Fibroblast of lung (primary cell): Measurements from ENCODE around the gene PTPRU. TPM values are rescaled to one million over a fixed set of nuclear protein-coding genes. Genes with fewer than 3 reads are reported as not detected.

Source experiments
- DNase-seq, 2 donors: peaks; one replicate each; pipeline versions ENCODE4 v3.0.0 to v3.0.0-alpha.2; 2010; ENCODE audit warnings: low read depth in 2 of 2
- H2AFZ ChIP-seq: 2 replicates; pipeline ENCODE4 v1.5.1; 2012; ENCODE audit warnings: low read length, control low read depth, inconsistent platforms
- H3K27ac ChIP-seq: 2 replicates; pipeline ENCODE4 v1.5.1; 2011; ENCODE audit warnings: low read length, control low read depth; ENCODE audit not compliant: insufficient read depth
- H3K27me3 ChIP-seq: 2 replicates; pipeline ENCODE4 v1.5.1; 2011; ENCODE audit warnings: mild to moderate bottlenecking, low read length; ENCODE audit not compliant: control insufficient read depth, insufficient read depth
- H3K36me3 ChIP-seq: 2 replicates; pipeline ENCODE4 v1.5.1; 2011; ENCODE audit warnings: low read length; ENCODE audit not compliant: control insufficient read depth, insufficient read depth
- H3K4me1 ChIP-seq: 2 replicates; pipeline ENCODE4 v1.5.1; 2011; ENCODE audit warnings: low read length; ENCODE audit not compliant: control insufficient read depth, insufficient read depth; ENCODE audit errors: extremely low read depth
- H3K4me2 ChIP-seq: 2 replicates; pipeline ENCODE4 v1.5.1; 2011; ENCODE audit warnings: low read length, control low read depth; ENCODE audit not compliant: insufficient read depth; ENCODE audit errors: extremely low read depth
- H3K4me3 ChIP-seq, 4 experiments: fragments of 200-600 bp in 1 of 4; sonication (generic) in 1 of 4; replicated peaks in 1 of 4; 2 replicates each; pipeline ENCODE4 v1.5.1; 2011 to 2016; ENCODE audit warnings: low read length in 4 of 4, low read depth in 3 of 4, mild to moderate bottlenecking in 3 of 4, control low read depth in 2 of 4, inconsistent platforms in 1 of 4, mixed read lengths in 1 of 4; ENCODE audit not compliant: insufficient read depth in 1 of 4; ENCODE audit errors: control extremely low read depth in 1 of 4
- H3K79me2 ChIP-seq: 2 replicates; pipeline ENCODE4 v1.5.1; 2012; ENCODE audit warnings: mild to moderate bottlenecking, low read length, inconsistent platforms; ENCODE audit not compliant: control insufficient read depth, insufficient read depth
- H3K9ac ChIP-seq: 2 replicates; pipeline ENCODE4 v1.5.1; 2011; ENCODE audit warnings: mild to moderate bottlenecking, low read length, control low read depth; ENCODE audit not compliant: insufficient read depth
- H3K9me3 ChIP-seq: 2 replicates; pipeline ENCODE4 v1.5.1; 2012; ENCODE audit warnings: low read depth, low read length; ENCODE audit not compliant: control insufficient read depth, insufficient read depth
- H4K20me1 ChIP-seq: 2 replicates; pipeline ENCODE4 v1.5.1; 2011; ENCODE audit warnings: low read length; ENCODE audit not compliant: control insufficient read depth, insufficient read depth; ENCODE audit errors: extremely low read depth
- EZH2 ChIP-seq: IDR thresholded peaks from 2 replicates; pipeline ENCODE4 v1.5.1; 2012; ENCODE audit warnings: low read length, control low read depth, mild to moderate bottlenecking; ENCODE audit errors: missing control alignments
- polyA plus RNA-seq, 2 donors: library from polyadenylated mRNA; depleted of rRNA in 1 of 2; stranded (reverse) in 1 of 2; unstranded in 1 of 2; fragments of >200 nt; gene quantifications; 2 replicates each; pipeline ENCODE4 v1.2.1, GENCODE V29; 2011 to 2012; ENCODE audit warnings: missing spikeins in 1 of 2
- total RNA-seq: library from RNA; depleted of rRNA; stranded (reverse); fragments of >200 nt; gene quantifications from 2 replicates; pipeline ENCODE4 v1.2.1, GENCODE V29; 2014
- TF ChIP-seq, protein P1 (sequence below), 2 donors: IDR thresholded peaks in 1 of 2; conservative IDR thresholded peaks in 1 of 2; 1 replicate in 1 of 2; 2 replicates in 1 of 2; pipeline ENCODE4 v1.5.1; 2011 to 2012; ENCODE audit warnings: low read length in 2 of 2, control low read depth in 1 of 2, inconsistent platforms in 1 of 2, low read depth in 1 of 2, mild to moderate bottlenecking in 1 of 2

PTPRU gene
- total and polyA plus RNA-seq, 2 donors (not counting 1 experiment from before 2014, with no cell fraction given): 1.4 to 25.8 TPM

DNA sequence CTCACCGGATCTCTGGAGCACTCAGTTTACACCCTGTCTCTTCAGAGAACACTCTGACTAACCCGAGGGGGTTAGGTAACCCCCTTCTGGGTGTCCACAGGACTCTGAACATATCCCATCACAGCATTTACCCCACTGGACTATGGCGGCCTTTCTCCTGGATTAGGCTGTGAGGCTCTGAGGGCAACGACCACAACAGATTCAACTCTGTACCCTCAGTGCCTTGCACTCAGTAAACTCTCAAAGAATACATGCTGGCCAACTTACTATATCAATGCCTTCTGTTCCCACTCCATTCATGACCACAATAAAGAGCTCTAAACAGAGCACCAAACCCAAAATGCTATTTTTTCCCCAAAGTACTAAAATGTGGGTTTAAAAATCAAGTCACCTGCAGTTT, 11.0 kb upstream of the PTPRU start:
- Histone ChIP-seq H3K4me1 (no peaks in the 10 kb centered on the region), H3K27ac (no peak overlapping the region), H3K4me3 (no peak overlapping the region), H2AFZ (no peak overlapping the region), H3K4me2 (no peak overlapping the region), H3K27me3 (no peaks in the 10 kb centered on the region), H3K9me3 (no peaks in the 10 kb centered on the region), H3K9ac (no peak overlapping the region), H4K20me1 (no peaks in the 10 kb centered on the region), H3K36me3 (no peaks in the 10 kb centered on the region), H3K79me2 (peaks cover 4% of the 10 kb centered on the region)
- no peak for DNase-seq
- TF ChIP-seq, protein P1, sequence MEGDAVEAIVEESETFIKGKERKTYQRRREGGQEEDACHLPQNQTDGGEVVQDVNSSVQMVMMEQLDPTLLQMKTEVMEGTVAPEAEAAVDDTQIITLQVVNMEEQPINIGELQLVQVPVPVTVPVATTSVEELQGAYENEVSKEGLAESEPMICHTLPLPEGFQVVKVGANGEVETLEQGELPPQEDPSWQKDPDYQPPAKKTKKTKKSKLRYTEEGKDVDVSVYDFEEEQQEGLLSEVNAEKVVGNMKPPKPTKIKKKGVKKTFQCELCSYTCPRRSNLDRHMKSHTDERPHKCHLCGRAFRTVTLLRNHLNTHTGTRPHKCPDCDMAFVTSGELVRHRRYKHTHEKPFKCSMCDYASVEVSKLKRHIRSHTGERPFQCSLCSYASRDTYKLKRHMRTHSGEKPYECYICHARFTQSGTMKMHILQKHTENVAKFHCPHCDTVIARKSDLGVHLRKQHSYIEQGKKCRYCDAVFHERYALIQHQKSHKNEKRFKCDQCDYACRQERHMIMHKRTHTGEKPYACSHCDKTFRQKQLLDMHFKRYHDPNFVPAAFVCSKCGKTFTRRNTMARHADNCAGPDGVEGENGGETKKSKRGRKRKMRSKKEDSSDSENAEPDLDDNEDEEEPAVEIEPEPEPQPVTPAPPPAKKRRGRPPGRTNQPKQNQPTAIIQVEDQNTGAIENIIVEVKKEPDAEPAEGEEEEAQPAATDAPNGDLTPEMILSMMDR (conservative IDR thresholded peaks at IDR 0.05 in 1 of 2, IDR thresholded peaks at IDR 0.05 in 1 of 2; ENCODE audit: low read depth in 1 of 2, low read length in 2 of 2): no peak
- TF ChIP-seq EZH2: no peak

DNA sequence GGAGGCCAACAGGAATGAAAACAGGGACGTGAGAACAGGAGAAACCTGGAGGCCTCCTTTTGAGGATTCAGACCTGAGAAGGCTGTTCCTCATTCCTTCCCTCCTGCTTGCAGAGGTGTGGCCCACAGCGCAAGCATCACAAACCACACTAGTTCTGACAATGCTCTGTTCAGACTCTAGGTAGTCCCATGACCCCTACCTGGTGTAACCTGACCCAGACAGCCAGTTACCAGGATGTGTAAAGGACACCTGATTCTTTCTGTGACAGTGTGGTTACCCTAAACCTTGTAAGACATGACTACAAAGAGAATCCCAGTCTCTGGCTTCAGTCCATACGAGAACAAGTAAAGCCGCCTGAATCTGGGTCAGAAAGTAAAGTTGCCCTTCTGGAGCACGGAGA, 8.8 kb upstream of the PTPRU start:
- Histone ChIP-seq H3K79me2 (peaks cover 7% of the 10 kb centered on the region), H3K27ac (no peak overlapping the region), H3K36me3 (no peaks in the 10 kb centered on the region), H3K4me3 (no peak overlapping the region), H3K9me3 (no peaks in the 10 kb centered on the region), H3K4me1 (no peaks in the 10 kb centered on the region), H3K27me3 (no peaks in the 10 kb centered on the region), H4K20me1 (no peaks in the 10 kb centered on the region), H3K9ac (no peak overlapping the region), H3K4me2 (no peak overlapping the region), H2AFZ (no peak overlapping the region)
- TF ChIP-seq EZH2: no peak
- TF ChIP-seq, protein P1 (conservative IDR thresholded peaks at IDR 0.05 in 1 of 2, IDR thresholded peaks at IDR 0.05 in 1 of 2; ENCODE audit: low read depth in 1 of 2, low read length in 2 of 2): no peak
- no peak for DNase-seq

DNA sequence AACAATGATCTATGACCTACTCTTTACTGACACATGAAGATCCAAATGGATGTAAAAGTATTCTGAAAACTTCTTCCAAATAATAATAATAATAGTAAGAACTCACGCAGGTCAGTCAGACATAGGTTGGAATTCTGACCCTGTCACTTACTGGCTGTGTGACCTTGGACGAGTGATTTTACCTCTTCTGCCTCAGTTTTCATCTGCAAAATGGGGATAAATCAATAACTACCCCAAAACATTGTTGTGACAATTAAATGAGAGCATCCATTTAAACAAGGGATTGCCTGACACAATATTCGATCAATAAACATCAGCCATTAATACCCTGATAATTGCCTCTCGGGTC, 6.1 kb upstream of the PTPRU start:
- Histone ChIP-seq H3K36me3 (no peaks in the 10 kb centered on the region), H3K27ac (peak overlapping the region; percentile 82), H3K79me2 (peaks cover 7% of the 10 kb centered on the region), H3K4me1 (no peaks in the 10 kb centered on the region), H3K9me3 (no peaks in the 10 kb centered on the region), H3K9ac (peak overlapping the region; percentile 86), H3K4me3 (peak overlapping the region; percentile 80 to 93 (median 87)), H4K20me1 (no peaks in the 10 kb centered on the region), H3K27me3 (peaks cover 3% of the 10 kb centered on the region), H2AFZ (peak overlapping the region; percentile 84), H3K4me2 (peak overlapping the region; percentile 77)
- no peak for DNase-seq
- TF ChIP-seq, protein P1 (conservative IDR thresholded peaks at IDR 0.05 in 1 of 2, IDR thresholded peaks at IDR 0.05 in 1 of 2; ENCODE audit: low read depth in 1 of 2, low read length in 2 of 2): no peak
- TF ChIP-seq EZH2: no peak
